Measurements from ENCODE around the gene MTA3.
"Not testable (repeated sequence)": the region's sequence is repeated elsewhere in the genome, so short reads cannot be mapped to it uniquely, and the experiment has no call there.

MTA3 gene

DNA sequence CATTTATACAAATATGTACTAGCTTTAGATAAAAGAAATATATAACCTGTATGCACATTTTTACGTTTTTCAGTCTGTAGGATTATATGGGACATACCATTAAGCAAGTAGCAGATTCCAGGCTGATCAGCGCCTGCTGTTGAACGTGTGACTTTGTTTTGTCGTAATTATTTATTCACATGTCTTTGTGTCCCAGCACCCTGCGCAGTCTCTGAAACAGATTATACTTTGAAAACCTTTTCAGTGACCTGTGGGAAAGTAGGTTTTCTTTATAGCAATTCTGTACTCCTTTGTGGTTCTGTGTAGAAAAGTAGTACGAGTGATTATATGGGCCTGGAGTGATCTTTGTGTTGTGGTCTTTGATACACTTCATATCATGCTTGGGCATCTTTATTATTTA is 68.5 kb downstream of the MTA3 start:
- Histone ChIP-seq H3K9me3 (ENCODE audit: severe bottlenecking) (no peaks in the 10 kb centered on the region), H3K27ac (no peak overlapping the region), H3K4me3 (ENCODE audit: low read depth, low read length) (no peak overlapping the region), H3K36me3 (peaks cover 5% of the 10 kb centered on the region; the same call in 1 of the 2 replicates), H3K27me3 (ENCODE audit: insufficient read depth, low read depth, severe bottlenecking) (no peaks in the 10 kb centered on the region)
- DNase-seq: no peak
- TF ChIP-seq, protein P1, sequence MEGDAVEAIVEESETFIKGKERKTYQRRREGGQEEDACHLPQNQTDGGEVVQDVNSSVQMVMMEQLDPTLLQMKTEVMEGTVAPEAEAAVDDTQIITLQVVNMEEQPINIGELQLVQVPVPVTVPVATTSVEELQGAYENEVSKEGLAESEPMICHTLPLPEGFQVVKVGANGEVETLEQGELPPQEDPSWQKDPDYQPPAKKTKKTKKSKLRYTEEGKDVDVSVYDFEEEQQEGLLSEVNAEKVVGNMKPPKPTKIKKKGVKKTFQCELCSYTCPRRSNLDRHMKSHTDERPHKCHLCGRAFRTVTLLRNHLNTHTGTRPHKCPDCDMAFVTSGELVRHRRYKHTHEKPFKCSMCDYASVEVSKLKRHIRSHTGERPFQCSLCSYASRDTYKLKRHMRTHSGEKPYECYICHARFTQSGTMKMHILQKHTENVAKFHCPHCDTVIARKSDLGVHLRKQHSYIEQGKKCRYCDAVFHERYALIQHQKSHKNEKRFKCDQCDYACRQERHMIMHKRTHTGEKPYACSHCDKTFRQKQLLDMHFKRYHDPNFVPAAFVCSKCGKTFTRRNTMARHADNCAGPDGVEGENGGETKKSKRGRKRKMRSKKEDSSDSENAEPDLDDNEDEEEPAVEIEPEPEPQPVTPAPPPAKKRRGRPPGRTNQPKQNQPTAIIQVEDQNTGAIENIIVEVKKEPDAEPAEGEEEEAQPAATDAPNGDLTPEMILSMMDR (IDR thresholded peaks at IDR 0.05; ENCODE audit: low read depth, low read length): no peak

DNA sequence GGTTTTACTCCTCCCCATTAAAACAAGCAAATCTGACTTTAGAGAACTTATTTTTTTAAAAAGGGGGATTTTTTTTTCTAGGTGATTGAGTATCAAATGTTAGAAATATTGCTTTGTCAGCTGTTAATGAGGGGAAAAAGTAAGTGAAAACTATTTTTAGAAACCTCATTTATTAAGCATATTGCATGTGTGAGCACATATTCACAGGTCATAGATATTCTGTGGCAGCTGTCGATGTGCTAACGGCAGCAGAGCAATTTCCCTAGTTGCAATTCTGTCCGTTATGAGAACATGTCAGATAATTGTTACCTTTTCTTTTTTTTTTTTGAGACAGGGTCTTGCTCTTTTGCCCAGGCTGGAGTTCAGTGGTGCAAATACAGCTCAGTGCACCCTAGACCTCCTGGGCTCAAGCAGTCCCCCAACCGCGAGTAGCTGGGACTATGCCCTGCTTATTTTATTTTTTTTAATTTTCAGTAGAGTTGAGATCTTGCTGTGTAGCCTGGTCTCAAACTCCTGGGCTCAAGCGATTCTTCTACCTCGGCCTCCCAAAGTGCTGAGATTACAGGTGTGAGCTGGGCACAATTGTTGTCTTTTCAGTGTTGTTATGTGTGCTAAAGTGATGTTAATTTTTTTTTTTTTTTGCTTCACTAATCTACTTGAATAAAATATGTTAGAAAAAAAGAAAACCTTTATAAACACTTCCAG is 69.8 kb downstream of the MTA3 start:
- Histone ChIP-seq H3K27me3 (ENCODE audit: insufficient read depth, low read depth, severe bottlenecking) (no peaks in the 10 kb centered on the region), H3K36me3 (peaks cover 5% of the 10 kb centered on the region; the same call in 1 of the 2 replicates), H3K27ac (no peak overlapping the region), H3K9me3 (ENCODE audit: severe bottlenecking) (no peaks in the 10 kb centered on the region), H3K4me3 (ENCODE audit: low read depth, low read length) (no peak overlapping the region)
- no peak for DNase-seq
- TF ChIP-seq, protein P1 (IDR thresholded peaks at IDR 0.05; ENCODE audit: low read depth, low read length): no peak

DNA sequence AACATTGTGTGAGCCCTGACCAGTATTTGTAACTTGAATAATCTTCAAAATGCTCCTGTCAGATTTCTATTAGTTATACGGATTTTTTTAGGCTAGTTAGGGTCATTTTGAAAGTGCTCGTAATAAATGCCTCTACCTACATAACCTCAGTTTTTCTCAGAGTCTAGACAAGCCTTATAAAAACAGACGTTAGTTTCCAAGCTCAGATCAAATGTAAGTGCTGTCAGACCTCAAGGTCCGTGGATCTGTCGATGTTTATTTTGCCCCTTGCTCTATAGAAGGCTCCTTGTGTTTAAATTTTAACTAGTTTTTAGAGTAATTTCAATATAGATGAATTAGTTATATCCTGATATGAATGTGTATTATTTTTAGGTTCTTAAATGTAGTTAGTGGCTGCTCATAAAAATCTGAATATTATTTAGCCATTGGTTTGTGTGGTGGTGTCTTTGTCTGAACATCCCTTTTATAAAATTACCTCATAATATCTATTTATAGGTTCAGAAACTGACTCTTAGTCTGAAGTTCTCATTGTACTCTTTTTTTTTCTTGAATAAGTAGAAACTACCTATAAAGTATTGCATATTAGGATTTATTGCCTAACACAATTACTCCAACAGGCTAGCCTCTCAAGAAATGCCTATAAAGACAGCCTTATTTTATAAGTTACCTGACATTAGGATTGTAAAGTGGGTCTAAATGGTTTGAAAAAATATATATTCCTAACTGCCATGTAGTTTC is 71.1 kb downstream of the MTA3 start:
- Histone ChIP-seq H3K27me3 (ENCODE audit: insufficient read depth, low read depth, severe bottlenecking) (no peaks in the 10 kb centered on the region), H3K9me3 (ENCODE audit: severe bottlenecking) (no peaks in the 10 kb centered on the region), H3K4me3 (ENCODE audit: low read depth, low read length) (no peak overlapping the region), H3K27ac (no peak overlapping the region), H3K36me3 (peaks cover 9% of the 10 kb centered on the region)
- TF ChIP-seq, protein P1 (IDR thresholded peaks at IDR 0.05; ENCODE audit: low read depth, low read length): no peak
- no peak for DNase-seq

DNA sequence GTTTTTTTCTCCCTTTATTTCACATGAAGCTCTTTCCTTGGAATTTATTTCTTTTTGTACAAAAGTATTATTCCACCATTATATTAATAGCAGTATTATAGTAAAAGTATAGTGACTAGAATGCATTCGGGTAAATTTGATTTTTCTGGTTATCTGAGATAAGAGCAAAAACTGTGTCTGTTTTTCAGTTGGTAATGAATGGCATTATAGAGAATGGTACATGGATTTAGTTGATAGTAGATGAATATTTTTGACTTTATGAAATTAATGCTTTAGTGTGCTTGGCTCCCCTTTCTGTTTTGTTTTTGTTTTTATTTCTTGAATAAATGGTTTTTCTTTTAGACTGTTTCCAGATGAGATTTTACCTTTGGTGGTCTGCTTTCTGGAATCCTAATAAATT is 71.8 kb downstream of the MTA3 start:
- Histone ChIP-seq H3K36me3 (peaks cover 15% of the 10 kb centered on the region), H3K4me3 (ENCODE audit: low read depth, low read length) (no peak overlapping the region), H3K27me3 (ENCODE audit: insufficient read depth, low read depth, severe bottlenecking) (no peaks in the 10 kb centered on the region), H3K9me3 (ENCODE audit: severe bottlenecking) (no peaks in the 10 kb centered on the region), H3K27ac (no peak overlapping the region)
- TF ChIP-seq, protein P1 (IDR thresholded peaks at IDR 0.05; ENCODE audit: low read depth, low read length): no peak
- no peak for DNase-seq

DNA sequence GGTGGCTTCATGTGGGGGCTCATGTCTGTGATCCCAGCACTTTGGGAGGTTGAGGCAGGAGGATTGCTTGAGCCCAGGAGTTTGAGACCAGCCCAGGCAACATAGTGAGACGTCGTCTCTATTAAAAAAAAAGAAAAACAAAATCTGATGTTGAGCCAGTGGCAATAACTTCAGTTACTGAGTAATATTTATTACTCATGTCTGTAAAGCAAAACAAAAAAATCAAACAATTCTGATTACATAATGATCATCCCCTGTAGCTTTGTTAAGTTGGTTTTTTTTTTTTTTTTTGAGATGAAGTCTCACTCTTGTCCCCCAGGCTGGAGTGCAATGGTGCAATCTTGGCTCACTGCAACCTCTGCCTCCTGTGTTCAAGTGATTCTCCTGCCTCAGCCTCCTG is 73.9 kb downstream of the MTA3 start:
- peaks cover 30% of the 10 kb centered on the region for H3K36me3 ChIP-seq
- not testable (repeated sequence) for DNase-seq; H3K9me3 ChIP-seq (ENCODE audit: severe bottlenecking); H3K4me3 ChIP-seq (ENCODE audit: low read depth, low read length); H3K27me3 ChIP-seq (ENCODE audit: insufficient read depth, low read depth, severe bottlenecking)
- peak overlapping the region; percentile 51 for H3K27ac ChIP-seq

DNA sequence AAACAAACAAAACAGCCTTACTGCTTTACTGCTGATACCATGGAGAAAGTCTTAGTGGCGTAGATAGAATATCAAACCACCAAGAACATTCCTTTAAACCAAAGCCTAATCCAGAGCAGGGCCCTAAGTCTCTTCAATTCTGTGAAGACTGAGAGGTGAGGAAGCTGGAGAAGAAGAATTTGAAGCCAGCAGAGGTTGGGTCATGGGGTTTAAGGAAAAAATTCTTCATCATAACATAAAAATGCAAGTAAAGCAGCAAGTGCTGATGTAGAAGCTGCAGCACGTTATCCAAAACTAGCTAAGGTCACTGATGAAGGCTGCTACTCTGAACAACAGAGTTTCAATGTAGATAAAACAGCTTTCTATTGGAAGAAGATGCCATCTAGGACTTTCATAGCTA is 77.1 kb downstream of the MTA3 start:
- Histone ChIP-seq H3K27ac (no peak overlapping the region), H3K36me3 (peaks cover 30% of the 10 kb centered on the region), H3K4me3 (ENCODE audit: low read depth, low read length) (no peak overlapping the region), H3K27me3 (ENCODE audit: insufficient read depth, low read depth, severe bottlenecking) (no peaks in the 10 kb centered on the region), H3K9me3 (ENCODE audit: severe bottlenecking) (peaks cover 5% of the 10 kb centered on the region)
- no peak for DNase-seq
- TF ChIP-seq, protein P1 (IDR thresholded peaks at IDR 0.05; ENCODE audit: low read depth, low read length): no peak

Measured in WERI-Rb-1 (cell line).